K562 (cell line): ENCODE data around the gene PRDM16. TPM values are rescaled to one million over a fixed set of nuclear protein-coding genes. Genes with fewer than 3 reads are reported as not detected.

Experiments
- ATAC-seq: fragments of 200-7000 bp; cut with Tn5 transposase; 3 replicates; pipeline ENCODE4 v1.9.1; 2020; ENCODE audit warnings: moderate library complexity
- BruUV-seq: library from RNA; stranded (reverse); fragments of 400-500 nt; replicated peaks from 2 replicates; lab custom pipeline; 2021; lab: Mats Ljungman, UMichigan
- CTCF ChIA-PET: fragments of 300-600 bp; formaldehyde crosslinking; extraction: SDS; loops from one replicate; lab custom pipeline; 2021; ENCODE audit warnings: low intra/inter-chr PET ratio; lab: Yijun Ruan, JAX
- POLR2A ChIA-PET: fragments of 300-600, 350-650 bp; sonication (Branson Sonifier 250); formaldehyde crosslinking; extraction: SDS; loops from one replicate; lab custom pipeline; 2021; ENCODE audit warnings: antibody characterized with exemption, inconsistent platforms; lab: Yijun Ruan, JAX
- DNase-seq, 4 experiments: peaks; one replicate each; pipeline versions ENCODE4 v3.0.0 to v3.0.0-alpha.2; 2011 to 2018; ENCODE audit warnings: low spot score in 3 of 4, mixed read lengths in 3 of 4; ENCODE audit errors: extremely low read depth in 1 of 4
- FAIRE-seq: peaks from 2 replicates; lab custom pipeline; 2011; peaks lifted over from hg19 to GRCh38; lab: Jason Lieb, UNC
- H2AFZ ChIP-seq: 2 replicates; pipeline ENCODE4 v1.6.0; 2011; ENCODE audit warnings: low read depth, low read length, control low read depth, inconsistent platforms
- H3K27ac ChIP-seq: fragments of 200-600 bp; 3 replicates; pipeline ENCODE4 v1.8.0; 2011; ENCODE audit warnings: low read depth, mild to moderate bottlenecking, control low read depth, inconsistent platforms, low read length, moderate library complexity, mixed read lengths; ENCODE audit errors: extremely low read depth
- H3K27me3 ChIP-seq, 2 experiments: fragments of 300-600 bp in 1 of 2; 2 replicates in 1 of 2; 3 replicates in 1 of 2; pipeline versions ENCODE4 v1.6.0 to v1.8.0; 2011; ENCODE audit warnings: inconsistent platforms in 2 of 2, low read length in 2 of 2, mild to moderate bottlenecking in 1 of 2, mixed read lengths in 1 of 2, moderate library complexity in 1 of 2; ENCODE audit not compliant: control insufficient read depth in 2 of 2, insufficient read depth in 2 of 2
- H3K36me3 ChIP-seq: fragments of 300-600 bp; 3 replicates; pipeline ENCODE4 v1.8.0; 2011; ENCODE audit warnings: mild to moderate bottlenecking, low read length, inconsistent platforms; ENCODE audit not compliant: control insufficient read depth, insufficient read depth
- H3K4me1 ChIP-seq, 2 experiments: fragments of 200-600 bp in 1 of 2; replicated peaks in 1 of 2; 2 replicates in 1 of 2; 3 replicates in 1 of 2; pipeline versions ENCODE4 v1.5.1 to v1.8.0; 2011; ENCODE audit warnings: inconsistent platforms in 2 of 2, low read length in 2 of 2, mild to moderate bottlenecking in 1 of 2, mixed read lengths in 1 of 2, moderate library complexity in 1 of 2; ENCODE audit not compliant: control insufficient read depth in 2 of 2, insufficient read depth in 2 of 2
- H3K4me2 ChIP-seq: 2 replicates; pipeline ENCODE4 v1.6.1; 2011; ENCODE audit warnings: low read length, control low read depth, inconsistent platforms, mixed read lengths; ENCODE audit not compliant: insufficient read depth
- H3K4me3 ChIP-seq: fragments of 200-600 bp; sonication (generic), shearing (Covaris generic); 2 replicates; pipeline ENCODE4 v1.5.1; 2016; ENCODE audit warnings: control low read depth, inconsistent platforms
- H3K79me2 ChIP-seq: fragments of 200-600 bp; 3 replicates; pipeline ENCODE4 v1.8.0; 2011; ENCODE audit warnings: low read length, inconsistent platforms; ENCODE audit not compliant: control insufficient read depth, insufficient read depth
- H3K9ac ChIP-seq, 2 experiments: 2 replicates each; pipeline versions ENCODE4 v1.6.0 to v1.6.1; 2011; ENCODE audit warnings: low read depth in 2 of 2, low read length in 2 of 2, control low read depth in 1 of 2, inconsistent platforms in 1 of 2, mild to moderate bottlenecking in 1 of 2, mixed read lengths in 1 of 2; ENCODE audit not compliant: insufficient read depth in 1 of 2
- H3K9me1 ChIP-seq: one replicate; pipeline ENCODE4 v1.6.0; 2011; ENCODE audit warnings: inconsistent platforms, mild to moderate bottlenecking, low read length, moderate library complexity; ENCODE audit not compliant: control insufficient read depth, insufficient read depth
- H3K9me3 ChIP-seq: replicated peaks from 2 replicates; pipeline ENCODE4 v1.5.1; 2011; ENCODE audit warnings: low read depth, low read length, inconsistent platforms; ENCODE audit not compliant: control insufficient read depth, insufficient read depth
- H4K20me1 ChIP-seq: replicated peaks from 2 replicates; pipeline ENCODE4 v1.6.1; 2011; ENCODE audit warnings: low read length, inconsistent platforms, mixed read lengths; ENCODE audit not compliant: control insufficient read depth, insufficient read depth
- CEBPG ChIP-seq, 3 experiments: fragments of 200-800 bp in 1 of 3; sonication (Bioruptor generic) in 1 of 3; sonication (generic) in 1 of 3; formaldehyde crosslinking in 1 of 3; IDR thresholded peaks in 2 of 3; conservative IDR thresholded peaks in 1 of 3; 2 replicates each; pipeline versions ENCODE4 v1.6.1 to v1.8.0; 2016 to 2022; ENCODE audit warnings: missing compliant biosample characterization in 2 of 3, missing genetic modification characterization in 2 of 3, mild to moderate bottlenecking in 1 of 3, missing genetic modification reagents in 1 of 3
- ZNF134 ChIP-seq: fragments of 250-450 bp; sonication (Bioruptor Pico); conservative IDR thresholded peaks from 2 replicates; pipeline ENCODE4 v1.4.0; 2020
- ZNF780A ChIP-seq: fragments of 250-450 bp; sonication (Bioruptor Pico); IDR thresholded peaks from 2 replicates; pipeline ENCODE4 v1.5.0; 2021; ENCODE audit warnings: mild to moderate bottlenecking
- WGBS: fragments of 100-300 bp; shearing (Covaris generic); methylation state at CpG from one replicate; pipeline ENCODE4 v1.1.6; 2016; ENCODE audit warnings: low coverage, mixed read lengths; ENCODE audit not compliant: insufficient coverage; ENCODE audit errors: missing lambda C conversion rate; 5-methylcytosine and 5-hydroxymethylcytosine counted together
- in situ Hi-C: fragments of 300-500 bp; cut with MboI; formaldehyde crosslinking; loops from 4 replicates; pipeline ENCODE4 v1.15.0; 2018; ENCODE audit warnings: inconsistent platforms, mixed read lengths
- intact Hi-C: fragments of 100-400 bp; cut with micrococcal nuclease; formaldehyde crosslinking; loops from 2 replicates; pipeline ENCODE4 v1.14.2; 2022
- polyA plus RNA-seq, 8 experiments: library from polyadenylated mRNA; depleted of rRNA in 4 of 8; stranded (reverse) in 5 of 8; unstranded in 3 of 8; fragments of >200 nt; fragmentation: Nextera tagmentation in 2 of 8; fragmentation: Illumina TruSeq in 1 of 8; extraction: Ambion mirVana in 2 of 8; extraction: Trizol in 1 of 8; gene quantifications; 2 replicates each; pipeline versions ENCODE4 v1.2.1 to v1.2.3, GENCODE V29; 2011 to 2014; ENCODE audit warnings: inconsistent platforms in 1 of 8, missing spikeins in 1 of 8
- total RNA-seq, 7 experiments: library from RNA; depleted of rRNA in 6 of 7; stranded (reverse); fragments of >200 nt in 6 of 7; fragmentation: Illumina TruSeq in 2 of 7; extraction: Trizol in 2 of 7; gene quantifications; 2 replicates each; pipeline versions ENCODE4 v1.2.1 to v1.2.3, GENCODE V29; 2011 to 2021; ENCODE audit warnings: low replicate concordance in 1 of 7
- TF ChIP-seq, protein P1 (sequence below): sonication (generic); formaldehyde crosslinking; IDR thresholded peaks from 2 replicates; pipeline ENCODE4 v1.8.1; 2023; ENCODE audit warnings: mild to moderate bottlenecking, missing genetic modification reagents
- TF ChIP-seq, protein P2 (sequence below): fragments of 250-450 bp; sonication (Bioruptor Pico); IDR thresholded peaks from 2 replicates; pipeline ENCODE4 v1.5.0; 2021; ENCODE audit warnings: mild to moderate bottlenecking, borderline replicate concordance

PRDM16 gene
- total and polyA plus RNA-seq, 9 of the 15 experiments (the other 6 are each of a cell fraction or from before 2014, with no cell fraction given) = 0.10 to 0.27 TPM; not detected in 7

DNA sequence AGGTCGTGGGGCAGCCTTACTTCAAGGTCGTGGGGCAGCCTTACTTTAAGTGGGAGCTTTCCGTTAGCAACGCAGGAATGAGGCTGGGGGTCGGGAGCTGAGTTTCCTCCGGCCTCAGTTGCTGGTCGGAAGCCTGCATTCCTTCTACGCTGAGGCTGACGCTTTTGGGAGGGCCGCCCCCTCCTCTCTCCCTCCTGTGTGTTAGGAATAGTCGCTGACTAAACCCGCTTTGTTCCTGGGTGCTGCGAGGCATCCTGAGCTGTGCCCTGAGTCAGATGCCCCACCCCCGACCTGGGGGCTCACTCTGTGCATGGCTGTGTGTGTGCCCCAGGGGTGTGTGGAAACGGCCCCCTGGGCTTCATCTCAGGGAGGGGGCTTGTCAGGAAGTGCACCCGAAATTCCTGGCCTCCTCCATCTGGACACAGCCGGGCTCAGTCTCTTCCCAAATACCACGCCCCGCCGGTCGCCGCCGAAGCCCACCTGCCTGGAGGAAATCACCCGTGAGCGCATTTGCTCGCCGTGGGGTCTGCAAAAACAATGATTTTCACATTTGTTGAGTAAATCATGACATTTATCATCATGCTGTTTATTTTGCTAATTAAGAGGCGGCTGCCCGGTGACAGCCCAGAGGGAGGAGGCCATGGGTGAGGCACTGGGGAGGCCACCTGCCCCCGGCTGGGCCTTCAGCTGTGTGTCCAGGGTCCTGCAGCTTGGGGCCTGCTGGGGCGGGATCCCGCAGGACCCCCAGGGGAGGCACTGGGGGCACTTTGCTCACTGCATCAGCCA, 121.4 kb downstream of the PRDM16 start:
- ATAC-seq (no peak), DNase-seq (no peak), FAIRE-seq (no peak)
- in situ Hi-C loops (no loop called here), intact Hi-C loops (no loop called here)
- Histone ChIP-seq H2AFZ (no peak overlapping the region), H3K9ac (no peak overlapping the region), H3K27me3 (peaks cover 38 to 91% of the 10 kb centered on the region in 2 experiments; a peak in 4 of 5 replicates), H3K4me1 (peaks cover 0 to 16% of the 10 kb centered on the region in 2 experiments; a peak in 1 of 5 replicates), H3K27ac (no peak overlapping the region), H3K79me2 (no peaks in the 10 kb centered on the region), H3K4me3 (no peak overlapping the region), H3K9me3 (no peaks in the 10 kb centered on the region), H3K4me2 (no peak overlapping the region), H3K36me3 (no peaks in the 10 kb centered on the region), H4K20me1 (peaks cover 9% of the 10 kb centered on the region; the same call in 1 of the 2 replicates), H3K9me1 (peaks cover 2% of the 10 kb centered on the region)
- TF ChIP-seq, protein P1, sequence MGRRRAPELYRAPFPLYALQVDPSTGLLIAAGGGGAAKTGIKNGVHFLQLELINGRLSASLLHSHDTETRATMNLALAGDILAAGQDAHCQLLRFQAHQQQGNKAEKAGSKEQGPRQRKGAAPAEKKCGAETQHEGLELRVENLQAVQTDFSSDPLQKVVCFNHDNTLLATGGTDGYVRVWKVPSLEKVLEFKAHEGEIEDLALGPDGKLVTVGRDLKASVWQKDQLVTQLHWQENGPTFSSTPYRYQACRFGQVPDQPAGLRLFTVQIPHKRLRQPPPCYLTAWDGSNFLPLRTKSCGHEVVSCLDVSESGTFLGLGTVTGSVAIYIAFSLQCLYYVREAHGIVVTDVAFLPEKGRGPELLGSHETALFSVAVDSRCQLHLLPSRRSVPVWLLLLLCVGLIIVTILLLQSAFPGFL (CRISPR knock-in tag) = no peak
- TF ChIP-seq ZNF134 (CRISPR knock-in tag) (no peak), CEBPG (CRISPR knock-in tag; IDR thresholded peaks at IDR 0.05) (no peak), CEBPG (tag; conservative IDR thresholded peaks at IDR 0.05 in 1 of 2, IDR thresholded peaks at IDR 0.05 in 1 of 2) (no peak), ZNF780A (CRISPR knock-in tag) (no peak)
- TF ChIP-seq, protein P2, sequence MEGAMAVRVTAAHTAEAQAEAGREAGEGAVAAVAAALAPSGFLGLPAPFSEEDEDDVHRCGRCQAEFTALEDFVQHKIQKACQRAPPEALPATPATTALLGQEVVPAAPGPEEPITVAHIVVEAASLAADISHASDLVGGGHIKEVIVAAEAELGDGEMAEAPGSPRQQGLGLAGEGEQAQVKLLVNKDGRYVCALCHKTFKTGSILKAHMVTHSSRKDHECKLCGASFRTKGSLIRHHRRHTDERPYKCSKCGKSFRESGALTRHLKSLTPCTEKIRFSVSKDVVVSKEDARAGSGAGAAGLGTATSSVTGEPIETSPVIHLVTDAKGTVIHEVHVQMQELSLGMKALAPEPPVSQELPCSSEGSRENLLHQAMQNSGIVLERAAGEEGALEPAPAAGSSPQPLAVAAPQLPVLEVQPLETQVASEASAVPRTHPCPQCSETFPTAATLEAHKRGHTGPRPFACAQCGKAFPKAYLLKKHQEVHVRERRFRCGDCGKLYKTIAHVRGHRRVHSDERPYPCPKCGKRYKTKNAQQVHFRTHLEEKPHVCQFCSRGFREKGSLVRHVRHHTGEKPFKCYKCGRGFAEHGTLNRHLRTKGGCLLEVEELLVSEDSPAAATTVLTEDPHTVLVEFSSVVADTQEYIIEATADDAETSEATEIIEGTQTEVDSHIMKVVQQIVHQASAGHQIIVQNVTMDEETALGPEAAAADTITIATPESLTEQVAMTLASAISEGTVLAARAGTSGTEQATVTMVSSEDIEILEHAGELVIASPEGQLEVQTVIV (CRISPR knock-in tag) = no peak
- WGBS = 3% methylated on average over 31 of the region's 32 CpGs
- BruUV-seq = no TSS peak
- ChIA-PET CTCF (no interaction called here), POLR2A (interaction anchor here (0.7 to 1.1 kb wide), 2 partner anchors 13 to 445 kb away, joined by 3 to 4 read pairs; no protein-coding TSS in a partner anchor)
